HG02763 (cell line): ENCODE measurements around the gene AGAP9.
A peak's percentile ranks its signal among the peaks of the same experiment; 100 is the strongest.
"Not testable (repeated sequence)": the region's sequence is repeated elsewhere in the genome, so short reads cannot be mapped to it uniquely, and the experiment has no call there.

Source experiments
- ATAC-seq: cut with Tn5 transposase; IDR thresholded peaks from one replicate; pipeline ENCODE4 v1.9.1; 2021; ENCODE audit warnings: mild to moderate bottlenecking, moderate library complexity; ENCODE audit not compliant: unreplicated experiment

AGAP9 gene

GRCh38 chr10:47489630-47490029, 33.8 kb downstream of the AGAP9 start:
- ATAC-seq = not testable (repeated sequence)

GRCh38 chr10:47485943-47486342, 37.5 kb downstream of the AGAP9 start:
- ATAC-seq = not testable (repeated sequence)

GRCh38 chr10:47484786-47485185, 38.7 kb downstream of the AGAP9 start:
- not testable (repeated sequence) for ATAC-seq

GRCh38 chr10:47483923-47484322, 39.5 kb downstream of the AGAP9 start, which contains the start of gene ANXA8:
ANXA8 (minus strand) TSS chr10:47484115; CDS start chr10:47483933, 182 bp downstream.
- ATAC-seq = not testable (repeated sequence)

GRCh38 chr10:47482367-47482766, 41.1 kb downstream of the AGAP9 start:
- not testable (repeated sequence) for ATAC-seq

- not testable (repeated sequence) for ATAC-seq
Measured at GRCh38 chr10:47481768-47482181, 41.7 kb downstream of the AGAP9 start.

GRCh38 chr10:47481182-47481766, 42.2 kb downstream of the AGAP9 start:
- not testable (repeated sequence) for ATAC-seq

- ATAC-seq = not testable (repeated sequence)
Measured at GRCh38 chr10:47480133-47480532, 43.3 kb downstream of the AGAP9 start.

GRCh38 chr10:47478114-47478513, 45.3 kb downstream of the AGAP9 start:
- ATAC-seq = not testable (repeated sequence)

- not testable (repeated sequence) for ATAC-seq
Measured at GRCh38 chr10:47477078-47477477, 46.4 kb downstream of the AGAP9 start.

GRCh38 chr10:47475101-47475500, 48.3 kb downstream of the AGAP9 start:
- not testable (repeated sequence) for ATAC-seq

- ATAC-seq = not testable (repeated sequence)
Measured at GRCh38 chr10:47473516-47473915, 49.9 kb downstream of the AGAP9 start.

- ATAC-seq = peak; percentile 41
Measured at GRCh38 chr10:47472647-47473046, 50.8 kb downstream of the AGAP9 start.

- not testable (repeated sequence) for ATAC-seq
Measured at GRCh38 chr10:47472072-47472471, 51.4 kb downstream of the AGAP9 start.

GRCh38 chr10:47468731-47469528, 54.5 kb downstream of the AGAP9 start:
- ATAC-seq = not testable (repeated sequence)

GRCh38 chr10:47467957-47468356, 55.5 kb downstream of the AGAP9 start:
- ATAC-seq = not testable (repeated sequence)

- ATAC-seq = not testable (repeated sequence)
Measured at GRCh38 chr10:47467458-47467857, 56.0 kb downstream of the AGAP9 start.

GRCh38 chr10:47465216-47465917, 58.1 kb downstream of the AGAP9 start:
- ATAC-seq = not testable (repeated sequence)

- not testable (repeated sequence) for ATAC-seq
Measured at GRCh38 chr10:47462577-47463358, 60.7 kb downstream of the AGAP9 start.

- ATAC-seq = peak; percentile 61
Measured at GRCh38 chr10:47461261-47461687, 62.2 kb downstream of the AGAP9 start.
